NB4 (cell line): ENCODE results near the gene SHC1.
"Not testable (repeated sequence)": the region's sequence is repeated elsewhere in the genome, so short reads cannot be mapped to it uniquely, and the experiment has no call there.

Source experiments
- DNase-seq: peaks from one replicate; pipeline ENCODE4 v3.0.0; 2010; ENCODE audit warnings: low read depth
- H3K4me3 ChIP-seq: one replicate; pipeline ENCODE4 v1.5.1; 2011; ENCODE audit warnings: mild to moderate bottlenecking, low read depth, low read length, moderate library complexity
- MYC ChIP-seq: IDR thresholded peaks from 2 replicates; pipeline ENCODE4 v1.6.1; 2011; ENCODE audit warnings: low read depth, low read length
- POLR2A ChIP-seq: IDR thresholded peaks from 2 replicates; pipeline ENCODE4 v1.6.1; 2011; ENCODE audit warnings: mild to moderate bottlenecking; ENCODE audit not compliant: insufficient read length; ENCODE audit errors: extremely low read depth
- TF ChIP-seq, protein P1 (sequence below): IDR thresholded peaks from one replicate; pipeline ENCODE4 v1.5.1; 2012; ENCODE audit warnings: low read depth, low read length
- TF ChIP-seq, protein P2 (sequence below): IDR thresholded peaks from 2 replicates; pipeline ENCODE4 v1.6.1; 2011; ENCODE audit warnings: low read depth, low read length

SHC1 gene

GRCh38 chr1:154998201-154998780, 27.7 kb upstream of the SHC1 start:
- TF ChIP-seq, protein P1, sequence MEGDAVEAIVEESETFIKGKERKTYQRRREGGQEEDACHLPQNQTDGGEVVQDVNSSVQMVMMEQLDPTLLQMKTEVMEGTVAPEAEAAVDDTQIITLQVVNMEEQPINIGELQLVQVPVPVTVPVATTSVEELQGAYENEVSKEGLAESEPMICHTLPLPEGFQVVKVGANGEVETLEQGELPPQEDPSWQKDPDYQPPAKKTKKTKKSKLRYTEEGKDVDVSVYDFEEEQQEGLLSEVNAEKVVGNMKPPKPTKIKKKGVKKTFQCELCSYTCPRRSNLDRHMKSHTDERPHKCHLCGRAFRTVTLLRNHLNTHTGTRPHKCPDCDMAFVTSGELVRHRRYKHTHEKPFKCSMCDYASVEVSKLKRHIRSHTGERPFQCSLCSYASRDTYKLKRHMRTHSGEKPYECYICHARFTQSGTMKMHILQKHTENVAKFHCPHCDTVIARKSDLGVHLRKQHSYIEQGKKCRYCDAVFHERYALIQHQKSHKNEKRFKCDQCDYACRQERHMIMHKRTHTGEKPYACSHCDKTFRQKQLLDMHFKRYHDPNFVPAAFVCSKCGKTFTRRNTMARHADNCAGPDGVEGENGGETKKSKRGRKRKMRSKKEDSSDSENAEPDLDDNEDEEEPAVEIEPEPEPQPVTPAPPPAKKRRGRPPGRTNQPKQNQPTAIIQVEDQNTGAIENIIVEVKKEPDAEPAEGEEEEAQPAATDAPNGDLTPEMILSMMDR: peak; percentile 22
- no peak for TF ChIP-seq POLR2A
- TF ChIP-seq, protein P2, sequence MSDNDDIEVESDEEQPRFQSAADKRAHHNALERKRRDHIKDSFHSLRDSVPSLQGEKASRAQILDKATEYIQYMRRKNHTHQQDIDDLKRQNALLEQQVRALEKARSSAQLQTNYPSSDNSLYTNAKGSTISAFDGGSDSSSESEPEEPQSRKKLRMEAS: no peak
- peak overlapping the region; percentile 50 for H3K4me3 ChIP-seq
- peak; percentile 32 for DNase-seq

DNA sequence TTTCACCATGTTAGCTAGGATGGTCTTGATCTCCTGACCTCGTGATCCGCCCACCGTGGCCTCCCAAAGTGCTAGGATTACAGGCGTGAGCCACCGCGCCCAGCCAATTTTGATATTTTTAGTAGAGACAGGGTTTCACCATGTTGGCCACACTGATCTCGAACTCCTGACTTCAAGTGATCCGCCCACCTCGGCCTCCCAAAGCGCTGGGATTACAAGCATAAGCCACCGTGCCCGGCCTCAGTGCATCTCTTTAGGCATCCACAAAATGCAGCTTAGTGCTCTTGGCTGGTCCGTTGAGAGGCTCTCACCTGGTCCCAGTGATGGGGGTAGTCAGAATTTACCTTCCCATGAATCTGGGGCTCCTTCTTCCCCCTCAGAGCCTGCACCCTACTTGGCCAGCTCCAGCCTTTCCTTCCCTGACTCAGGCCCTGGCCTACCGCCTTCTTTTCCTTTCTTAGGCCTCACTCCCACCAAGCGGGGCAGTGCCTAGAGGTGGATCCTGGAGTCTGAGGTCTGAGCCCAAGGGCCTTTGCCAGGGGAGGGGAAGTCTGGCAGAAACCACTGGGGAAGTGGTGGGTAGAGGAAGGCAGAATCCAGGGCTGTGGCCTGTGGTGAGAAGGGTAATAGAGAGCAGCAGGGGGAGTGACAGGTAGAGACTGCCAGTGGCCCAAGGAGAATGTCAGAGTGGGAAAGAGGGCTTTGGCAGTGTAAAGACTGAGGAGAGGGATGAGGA, 26.6 kb upstream of the SHC1 start:
- no peak overlapping the region for H3K4me3 ChIP-seq
- TF ChIP-seq, protein P2: no peak
- no peak for TF ChIP-seq POLR2A
- TF ChIP-seq MYC: no peak
- TF ChIP-seq, protein P1: no peak
- peak; percentile 69 for DNase-seq

- H3K4me3 ChIP-seq: not testable (repeated sequence)
- DNase-seq: peak; percentile 67
- TF ChIP-seq, protein P1: peak; percentile 25
Measured at GRCh38 chr1:154995301-154995983, 24.9 kb upstream of the SHC1 start.

GRCh38 chr1:154994591-154994990, 24.0 kb upstream of the SHC1 start:
- DNase-seq: no peak
- no peak overlapping the region for H3K4me3 ChIP-seq
- TF ChIP-seq POLR2A (no peak), MYC (no peak)
- TF ChIP-seq, protein P1: no peak
- TF ChIP-seq, protein P2: no peak

- DNase-seq: no peak
- TF ChIP-seq, protein P2: no peak
- no peak for TF ChIP-seq POLR2A
- TF ChIP-seq MYC: no peak
- TF ChIP-seq, protein P1: no peak
Measured at GRCh38 chr1:154994269-154994587, 23.7 kb upstream of the SHC1 start.

More at GRCh38 chr1:154994269-154994587, 23.7 kb upstream of the SHC1 start:
- no peak overlapping the region for H3K4me3 ChIP-seq
